Measurements from ENCODE around the gene VRK3. TPM values are rescaled to one million over a fixed set of nuclear protein-coding genes. Genes with fewer than 3 reads are reported as not detected.

The VRK3 gene
- total and polyA plus RNA-seq, 4 donors, result 16.2 to 23.6 (median 20.3) TPM

DNA sequence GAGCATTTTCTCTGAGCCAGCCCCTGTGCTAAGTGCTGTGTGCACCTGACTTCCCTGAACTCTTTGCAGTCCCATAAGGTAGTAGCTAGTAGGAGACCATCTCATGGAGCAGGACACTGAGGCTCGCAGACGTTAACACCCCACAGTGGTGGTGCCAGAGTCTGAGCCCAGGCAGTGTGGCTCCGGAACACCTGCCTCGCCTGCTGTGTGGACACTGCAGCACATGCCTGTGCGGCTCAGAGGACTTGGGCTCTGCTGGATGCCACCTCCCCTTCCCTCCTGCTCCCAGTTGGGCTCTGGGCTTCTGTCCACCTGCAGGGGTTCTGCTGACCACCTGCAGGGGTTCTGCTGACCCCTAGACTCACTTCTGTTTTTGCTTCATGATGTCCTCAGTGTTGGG lies 37.2 kb downstream of the VRK3 start:
- TF ChIP-seq CTCF (IDR thresholded peaks at IDR 0.05; ENCODE audit: low read depth, low read length, missing input control) (no peak), MAX (IDR thresholded peaks at IDR 0.05) (no peak), ATF3 (IDR thresholded peaks at IDR 0.05) (no peak), FOXA2 (IDR thresholded peaks at IDR 0.05) (no peak)
- Histone ChIP-seq H3K9me3 (ENCODE audit: control insufficient read depth in 4 of 4, low read length in 3 of 4) (no peaks in the 10 kb centered on the region), H3K9ac (ENCODE audit: low read depth in 1 of 2, low read length in 2 of 2) (no peak overlapping the region), H3K27me3 (ENCODE audit: control insufficient read depth in 4 of 4, insufficient read depth in 4 of 4, low read length in 3 of 4) (no peaks in the 10 kb centered on the region), H3K27ac (ENCODE audit: low read depth in 1 of 2, low read length in 2 of 2) (no peak overlapping the region), H3K4me3 (ENCODE audit: low read depth in 1 of 3, low read length in 3 of 3) (no peak overlapping the region), H3K36me3 (ENCODE audit: control insufficient read depth in 4 of 4, insufficient read depth in 3 of 4, low read depth in 1 of 4, low read length in 3 of 4) (peaks cover 7 to 65% (median 50%) of the 10 kb centered on the region in 4 donors), H3K4me1 (ENCODE audit: control insufficient read depth in 4 of 4, insufficient read depth in 4 of 4, low read length in 3 of 4) (no peaks in the 10 kb centered on the region)
- WGBS, result 96% methylated on average over 5 of the region's 5 CpGs
- no peak for DNase-seq (ENCODE audit: low spot score)

DNA sequence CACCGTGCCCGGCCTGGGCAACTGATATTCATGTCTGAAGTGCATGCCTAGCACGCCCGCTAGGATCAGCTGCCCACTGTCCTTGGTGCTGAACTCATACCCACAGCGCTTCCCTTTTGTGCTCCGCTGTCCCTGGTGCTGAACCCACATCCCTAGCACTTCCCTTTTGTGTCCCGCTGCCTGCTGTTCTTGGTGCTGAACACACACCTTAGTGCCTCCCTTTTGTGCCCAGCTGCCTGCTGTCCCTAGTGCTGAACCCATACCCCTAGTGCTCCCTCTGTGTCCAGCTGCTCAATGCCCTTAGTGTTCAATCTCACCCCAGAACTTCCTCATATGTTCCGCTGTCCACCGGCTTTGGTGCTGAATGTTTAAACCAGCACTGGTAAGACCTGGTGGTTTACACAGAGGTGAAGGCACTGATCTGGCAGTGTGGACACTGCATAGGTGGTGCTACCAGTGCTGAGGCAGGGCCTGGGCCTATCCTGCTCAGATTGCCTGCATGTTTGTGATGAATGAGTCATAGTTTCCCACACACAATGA lies 37.9 kb downstream of the VRK3 start:
- H3K4me1 ChIP-seq (ENCODE audit: control insufficient read depth in 4 of 4, insufficient read depth in 4 of 4, low read length in 3 of 4), result no peaks in the 10 kb centered on the region
- no peaks in the 10 kb centered on the region for H3K27me3 ChIP-seq (ENCODE audit: control insufficient read depth in 4 of 4, insufficient read depth in 4 of 4, low read length in 3 of 4)
- TF ChIP-seq, protein P1, sequence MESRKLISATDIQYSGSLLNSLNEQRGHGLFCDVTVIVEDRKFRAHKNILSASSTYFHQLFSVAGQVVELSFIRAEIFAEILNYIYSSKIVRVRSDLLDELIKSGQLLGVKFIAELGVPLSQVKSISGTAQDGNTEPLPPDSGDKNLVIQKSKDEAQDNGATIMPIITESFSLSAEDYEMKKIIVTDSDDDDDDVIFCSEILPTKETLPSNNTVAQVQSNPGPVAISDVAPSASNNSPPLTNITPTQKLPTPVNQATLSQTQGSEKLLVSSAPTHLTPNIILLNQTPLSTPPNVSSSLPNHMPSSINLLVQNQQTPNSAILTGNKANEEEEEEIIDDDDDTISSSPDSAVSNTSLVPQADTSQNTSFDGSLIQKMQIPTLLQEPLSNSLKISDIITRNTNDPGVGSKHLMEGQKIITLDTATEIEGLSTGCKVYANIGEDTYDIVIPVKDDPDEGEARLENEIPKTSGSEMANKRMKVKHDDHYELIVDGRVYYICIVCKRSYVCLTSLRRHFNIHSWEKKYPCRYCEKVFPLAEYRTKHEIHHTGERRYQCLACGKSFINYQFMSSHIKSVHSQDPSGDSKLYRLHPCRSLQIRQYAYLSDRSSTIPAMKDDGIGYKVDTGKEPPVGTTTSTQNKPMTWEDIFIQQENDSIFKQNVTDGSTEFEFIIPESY (IDR thresholded peaks at IDR 0.05), result no peak
- TF ChIP-seq HNF4A (conservative IDR thresholded peaks at IDR 0.05) (no peak), YY1 (IDR thresholded peaks at IDR 0.05) (no peak), FOXA2 (IDR thresholded peaks at IDR 0.05) (no peak), REST (IDR thresholded peaks at IDR 0.05) (peak; percentile 100), RAD21 (IDR thresholded peaks at IDR 0.05) (peak in 1 of 2 donors; percentile 43), CTCF (IDR thresholded peaks at IDR 0.05; ENCODE audit: low read depth, low read length, missing input control) (no peak), SP1 (IDR thresholded peaks at IDR 0.05) (no peak), JUND (IDR thresholded peaks at IDR 0.05) (no peak), HNF4G (IDR thresholded peaks at IDR 0.05) (no peak), ATF3 (IDR thresholded peaks at IDR 0.05) (no peak), RXRA (IDR thresholded peaks at IDR 0.05) (no peak), FOXA1 (IDR thresholded peaks at IDR 0.05) (no peak), TAF1 (conservative IDR thresholded peaks at IDR 0.05) (no peak)
- no peak overlapping the region for H3K4me3 ChIP-seq (ENCODE audit: low read depth in 1 of 3, low read length in 3 of 3)
- DNase-seq (ENCODE audit: low spot score), result peak; percentile 83
- H3K27ac ChIP-seq (ENCODE audit: low read depth in 1 of 2, low read length in 2 of 2), result no peak overlapping the region
- 46% methylated on average over 9 of the region's 9 CpGs for WGBS
- peaks cover 7 to 57% (median 44%) of the 10 kb centered on the region in 4 donors for H3K36me3 ChIP-seq (ENCODE audit: control insufficient read depth in 4 of 4, insufficient read depth in 3 of 4, low read depth in 1 of 4, low read length in 3 of 4)
- H3K9me3 ChIP-seq (ENCODE audit: control insufficient read depth in 4 of 4, low read length in 3 of 4), result no peaks in the 10 kb centered on the region
- no peak overlapping the region for H3K9ac ChIP-seq (ENCODE audit: low read depth in 1 of 2, low read length in 2 of 2)

All from liver (tissue), 9 donors.